ENCODE results near the gene FRMPD1.

DNA sequence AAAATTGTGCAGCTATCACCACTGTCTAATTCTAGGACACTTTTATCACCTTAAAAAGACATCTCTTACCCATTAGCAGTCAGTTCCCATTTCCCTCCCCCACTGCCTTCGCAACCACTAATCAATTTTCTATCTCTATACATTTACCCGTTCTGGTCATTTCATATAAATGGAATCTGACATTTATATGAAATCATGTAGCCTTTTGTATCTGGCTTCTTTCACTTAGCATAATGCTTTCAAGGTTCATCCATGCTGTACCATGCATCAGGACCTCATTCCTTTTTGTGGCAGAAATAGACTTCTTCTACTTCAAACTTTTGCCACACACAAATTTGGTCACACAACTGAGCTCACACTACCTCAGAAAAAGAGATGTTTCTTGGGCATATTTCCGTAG is 32.2 kb downstream of the FRMPD1 start:
- TF ChIP-seq CTCF (conservative IDR thresholded peaks at IDR 0.05 in 1 of 2, IDR thresholded peaks at IDR 0.05 in 1 of 2; ENCODE audit: low read depth in 1 of 2, low read length in 2 of 2) (no peak), EZH2 (IDR thresholded peaks at IDR 0.05; ENCODE audit: low read length, missing control alignments) (no peak)

Measured in fibroblast of lung (primary cell).